A549 (cell line): ENCODE data around the gene MEIS1. TPM values are rescaled to one million over a fixed set of nuclear protein-coding genes. Genes with fewer than 3 reads are reported as not detected.

Experiments
- ATAC-seq, 2 experiments: fragments of 200-7000 bp in 1 of 2; fragments of >200 bp in 1 of 2; cut with Nextera tagmentation in 1 of 2; cut with Tn5 transposase in 1 of 2; 3 replicates each; pipeline versions ENCODE4 v1.8.0 to v1.9.1; 2018 to 2020; ENCODE audit warnings: mild to moderate bottlenecking in 1 of 2, moderate library complexity in 1 of 2
- CTCF ChIA-PET: fragments of 300-600 bp; sonication (Branson Sonifier 250); formaldehyde crosslinking; extraction: SDS; loops from one replicate; lab custom pipeline; 2021; ENCODE audit warnings: antibody characterized with exemption, inconsistent platforms; lab: Yijun Ruan, JAX
- POLR2A ChIA-PET: fragments of 350-600 bp; formaldehyde crosslinking; extraction: SDS; loops from one replicate; lab custom pipeline; 2021; ENCODE audit warnings: antibody characterized with exemption, inconsistent platforms; lab: Yijun Ruan, JAX
- DNase-seq, 2 experiments: peaks; one replicate each; pipeline versions ENCODE4 v3.0.0 to v3.0.0-alpha.2; 2011 to 2016; ENCODE audit warnings: low read depth in 1 of 2, low spot score in 1 of 2
- FAIRE-seq: peaks from 2 replicates; lab custom pipeline; 2011; peaks lifted over from hg19 to GRCh38; lab: Jason Lieb, UNC
- H3K27ac ChIP-seq, 2 experiments: fragments of >200 bp; sonication (Bioruptor Twin); formaldehyde crosslinking; 3 replicates each; pipeline ENCODE4 v1.5.1; 2016 to 2017
- H3K4me1 ChIP-seq: fragments of >200 bp; sonication (Bioruptor Twin); formaldehyde crosslinking; 3 replicates; pipeline ENCODE4 v1.6.1; 2016
- H3K4me2 ChIP-seq: fragments of >200 bp; sonication (Bioruptor Twin); formaldehyde crosslinking; 3 replicates; pipeline ENCODE4 v1.6.1; 2016
- H3K4me3 ChIP-seq: fragments of >200 bp; sonication (Bioruptor Twin); formaldehyde crosslinking; 3 replicates; pipeline ENCODE4 v1.5.1; 2016
- H3K9me3 ChIP-seq: fragments of >200 bp; sonication (Bioruptor Twin); formaldehyde crosslinking; 3 replicates; pipeline ENCODE4 v1.6.1; 2016
- BCL3 ChIP-seq: fragments of >200 bp; sonication (Bioruptor Twin); formaldehyde crosslinking; IDR thresholded peaks from 3 replicates; pipeline ENCODE4 v1.6.1; 2016
- CBX2 ChIP-seq: fragments of 200-600 bp; sonication (generic); IDR thresholded peaks from 2 replicates; pipeline ENCODE4 v1.6.1; 2016; ENCODE audit warnings: low read depth, mild to moderate bottlenecking, borderline replicate concordance
- CBX8 ChIP-seq: fragments of 200-600 bp; sonication (generic); IDR thresholded peaks from 2 replicates; pipeline ENCODE4 v1.6.1; 2016
- CEBPB ChIP-seq, 2 experiments: fragments of >200 bp in 1 of 2; sonication (Bioruptor Twin) in 1 of 2; formaldehyde crosslinking in 1 of 2; IDR thresholded peaks; 2 replicates each; pipeline ENCODE4 v1.6.1; 2012 to 2016
- ELK1 ChIP-seq: fragments of 150-350 bp; IDR thresholded peaks from 2 replicates; pipeline ENCODE4 v1.6.1; 2014; ENCODE audit warnings: low read depth, mild to moderate bottlenecking, low read length
- ESRRA ChIP-seq: fragments of 150-350 bp; IDR thresholded peaks from 2 replicates; pipeline ENCODE4 v1.6.1; 2014; ENCODE audit warnings: mild to moderate bottlenecking, low read length, borderline replicate concordance
- FOSB ChIP-seq: fragments of 250-450 bp; sonication (Bioruptor Pico); IDR thresholded peaks from 2 replicates; pipeline ENCODE4 v1.5.0; 2020; ENCODE audit warnings: mild to moderate bottlenecking, moderate library complexity
- FOSL2 ChIP-seq, 2 experiments: fragments of 450-650 bp in 1 of 2; fragments of >200 bp in 1 of 2; sonication (Bioruptor Twin) in 1 of 2; formaldehyde crosslinking; IDR thresholded peaks; 2 replicates each; pipeline versions ENCODE4 v1.5.0 to v1.6.1; 2016 to 2020; ENCODE audit warnings: mild to moderate bottlenecking in 1 of 2, moderate library complexity in 1 of 2
- HDAC2 ChIP-seq: fragments of 200-600 bp; sonication (generic); IDR thresholded peaks from 2 replicates; pipeline ENCODE4 v1.6.1; 2016
- HES2 ChIP-seq: fragments of >200 bp; sonication (Bioruptor Twin); formaldehyde crosslinking; IDR thresholded peaks from 2 replicates; pipeline ENCODE4 v1.6.1; 2016
- HOXA7 ChIP-seq: fragments of 250-450 bp; sonication (Bioruptor Pico); IDR thresholded peaks from 2 replicates; pipeline ENCODE4 v1.5.0; 2020; ENCODE audit warnings: mild to moderate bottlenecking, moderate library complexity
- JUN ChIP-seq, 2 experiments: fragments of >200 bp; sonication (Bioruptor Twin); formaldehyde crosslinking; IDR thresholded peaks; 2 replicates in 1 of 2; 3 replicates in 1 of 2; pipeline ENCODE4 v1.6.1; 2016 to 2017
- MAFK ChIP-seq: fragments of 450-650 bp; IDR thresholded peaks from 2 replicates; pipeline ENCODE4 v1.6.1; 2014; ENCODE audit not compliant: partially characterized antibody
- MYC ChIP-seq: IDR thresholded peaks from 2 replicates; pipeline ENCODE4 v1.6.1; 2012; ENCODE audit warnings: mild to moderate bottlenecking, inconsistent platforms, low read length, improper control_type of control experiment, borderline replicate concordance
- NR3C1 ChIP-seq: fragments of >200 bp; sonication (Bioruptor Twin); formaldehyde crosslinking; IDR thresholded peaks from 3 replicates; pipeline ENCODE4 v1.6.1; 2017
- PBX3 ChIP-seq: IDR thresholded peaks from 2 replicates; pipeline ENCODE4 v1.6.1; 2012
- PHF8 ChIP-seq: fragments of 200-600 bp; sonication (generic); IDR thresholded peaks from 2 replicates; pipeline ENCODE4 v1.6.1; 2016; ENCODE audit warnings: low read depth, mild to moderate bottlenecking, antibody characterized with exemption, moderate library complexity, borderline replicate concordance
- POLR2A ChIP-seq: IDR thresholded peaks from 2 replicates; pipeline ENCODE4 v1.6.1; 2012; ENCODE audit warnings: mild to moderate bottlenecking, low read length
- RAD21 ChIP-seq, 2 experiments: fragments of >200 bp in 1 of 2; sonication (Bioruptor Twin) in 1 of 2; formaldehyde crosslinking in 1 of 2; IDR thresholded peaks in 1 of 2; conservative IDR thresholded peaks in 1 of 2; 2 replicates in 1 of 2; 3 replicates in 1 of 2; pipeline ENCODE4 v1.6.1; 2012 to 2018; ENCODE audit warnings: inconsistent platforms in 1 of 2
- RCOR1 ChIP-seq: fragments of 150-350 bp; IDR thresholded peaks from 2 replicates; pipeline ENCODE4 v1.6.1; 2014; ENCODE audit warnings: antibody characterized with exemption, low read length, low read depth
- ZFP36 ChIP-seq: fragments of 450-650 bp; IDR thresholded peaks from 2 replicates; pipeline ENCODE4 v1.6.1; 2014; ENCODE audit warnings: borderline replicate concordance; ENCODE audit not compliant: partially characterized antibody
- ZNF302 ChIP-seq: fragments of 250-450 bp; sonication (Bioruptor Pico); IDR thresholded peaks from 2 replicates; pipeline ENCODE4 v1.9.0; 2021; ENCODE audit warnings: inconsistent platforms, mild to moderate bottlenecking, moderate library complexity
- WGBS: methylation state at CpG from one replicate; pipeline ENCODE4 v1.1.6; 2017; ENCODE audit errors: missing lambda C conversion rate; 5-methylcytosine and 5-hydroxymethylcytosine counted together
- polyA plus RNA-seq, 4 experiments: library from polyadenylated mRNA; depleted of rRNA in 3 of 4; stranded (reverse); fragments of >200 nt; fragmentation: RNase III in 1 of 4; extraction: RNeasy Plus Mini Kit Qiagen cat#74134 plus additional on column Dnase treatment in 1 of 4; gene quantifications; 2 replicates in 3 of 4; 3 replicates in 1 of 4; pipeline ENCODE4 v1.2.3, GENCODE V29; 2011 to 2017

MEIS1 gene
- polyA plus RNA-seq, 2 of the 4 experiments (the other 2 are of a cell fraction), result 1.9 to 4.2 TPM

GRCh38 chr2:66523990-66524389, 89.1 kb downstream of the MEIS1 start:
- CTCF ChIA-PET, result no interaction called here
- no peak for ATAC-seq
- 0 out of 3 replicates have a peak, but pooled peaks cover 4% of the 10 kb centered on the region for H3K4me1 ChIP-seq
- TF ChIP-seq ZNF302 (CRISPR knock-in tag) (no peak), CBX8 (no peak), FOSL2 (IDR thresholded peaks at IDR 0.05) (no peak), FOSL2 (CRISPR knock-in tag; IDR thresholded peaks at IDR 0.05) (no peak), FOSB (CRISPR knock-in tag) (no peak), MAFK (no peak), RCOR1 (no peak), POLR2A (no peak), PHF8 (no peak), HDAC2 (no peak)
- no peak overlapping the region for H3K27ac ChIP-seq
- H3K4me3 ChIP-seq, result no peak overlapping the region
- 29% methylated on average over 2 of the region's 2 CpGs for WGBS
- no peak for FAIRE-seq
- POLR2A ChIA-PET, result no interaction called here
- H3K9me3 ChIP-seq, result no peaks in the 10 kb centered on the region
- no peak for DNase-seq
- H3K4me2 ChIP-seq, result no peak overlapping the region

GRCh38 chr2:66525606-66526005, 90.7 kb downstream of the MEIS1 start:
- WGBS, result 75% methylated on average over 5 of the region's 5 CpGs
- CTCF ChIA-PET, result interaction anchor here (1.0 kb wide), 1 partner anchor 798 kb away, joined by 4 read pairs; no protein-coding TSS in a partner anchor
- Histone ChIP-seq H3K9me3 (no peaks in the 10 kb centered on the region), H3K4me2 (no peak overlapping the region), H3K4me3 (no peak overlapping the region), H3K27ac (no peak overlapping the region), H3K4me1 (0 out of 3 replicates have a peak, but pooled peaks cover 4% of the 10 kb centered on the region)
- ATAC-seq (no peak), DNase-seq (no peak), FAIRE-seq (no peak)
- POLR2A ChIA-PET, result no interaction called here
- no peak for TF ChIP-seq BCL3
- no peak for TF ChIP-seq ZFP36
- no peak for TF ChIP-seq ESRRA
- no peak for TF ChIP-seq ZNF302 (CRISPR knock-in tag)
- no peak for TF ChIP-seq MYC
- TF ChIP-seq RAD21 (conservative IDR thresholded peaks at IDR 0.05 in 1 of 2, IDR thresholded peaks at IDR 0.05 in 1 of 2), result no peak
- TF ChIP-seq CBX2, result no peak
- TF ChIP-seq CEBPB (IDR thresholded peaks at IDR 0.05), result no peak
- no peak for TF ChIP-seq HDAC2
- TF ChIP-seq NR3C1, result no peak
- no peak for TF ChIP-seq FOSL2 (IDR thresholded peaks at IDR 0.05)
- TF ChIP-seq FOSL2 (CRISPR knock-in tag; IDR thresholded peaks at IDR 0.05), result no peak
- no peak for TF ChIP-seq HOXA7 (CRISPR knock-in tag)
- no peak for TF ChIP-seq ELK1
- no peak for TF ChIP-seq PBX3
- TF ChIP-seq JUN (IDR thresholded peaks at IDR 0.05), result no peak
- no peak for TF ChIP-seq HES2
